GM18507 (cell line): Measurements from ENCODE around the gene PJA1.

Source experiments
- DNase-seq: peaks from one replicate; pipeline ENCODE4 v3.0.0; 2011; ENCODE audit warnings: low read depth; ENCODE audit not compliant: insufficient read length; ENCODE audit errors: extremely low spot score
- FAIRE-seq: peaks from 2 replicates; lab custom pipeline; 2011; peaks lifted over from hg19 to GRCh38; lab: Jason Lieb, UNC

Gene PJA1

GRCh38 chrX:69123481-69123880 lies 41.8 kb downstream of the PJA1 start:
- DNase-seq: no peak
- FAIRE-seq: no peak

- no peak for FAIRE-seq
- no peak for DNase-seq
Observed at GRCh38 chrX:69121321-69122000, 43.8 kb downstream of the PJA1 start.

DNA sequence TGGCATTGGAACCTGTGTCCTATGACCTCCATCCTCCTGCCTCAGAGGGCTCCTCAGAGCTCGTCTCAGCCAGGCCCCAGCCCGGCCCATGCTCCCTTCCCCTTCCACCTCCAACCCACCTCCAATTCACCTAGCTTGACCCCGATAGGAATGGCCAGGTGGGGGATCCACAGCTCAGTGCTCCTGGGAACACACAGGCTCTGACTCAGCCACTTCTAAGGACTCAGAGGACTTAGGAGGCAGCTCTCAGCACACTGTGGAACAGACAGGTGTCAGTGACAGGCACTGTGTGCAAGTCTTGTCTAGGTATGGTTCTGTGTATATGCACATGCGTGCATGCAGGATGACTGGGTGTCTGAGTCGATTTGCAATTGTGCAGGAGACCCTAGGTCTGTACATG lies 44.8 kb downstream of the PJA1 start:
- no peak for FAIRE-seq

GRCh38 chrX:69119122-69119521 lies 46.1 kb downstream of the PJA1 start:
- FAIRE-seq: no peak
- no peak for DNase-seq

More for the DNA sequence above, 44.8 kb downstream of the PJA1 start:
- DNase-seq: no peak

DNA sequence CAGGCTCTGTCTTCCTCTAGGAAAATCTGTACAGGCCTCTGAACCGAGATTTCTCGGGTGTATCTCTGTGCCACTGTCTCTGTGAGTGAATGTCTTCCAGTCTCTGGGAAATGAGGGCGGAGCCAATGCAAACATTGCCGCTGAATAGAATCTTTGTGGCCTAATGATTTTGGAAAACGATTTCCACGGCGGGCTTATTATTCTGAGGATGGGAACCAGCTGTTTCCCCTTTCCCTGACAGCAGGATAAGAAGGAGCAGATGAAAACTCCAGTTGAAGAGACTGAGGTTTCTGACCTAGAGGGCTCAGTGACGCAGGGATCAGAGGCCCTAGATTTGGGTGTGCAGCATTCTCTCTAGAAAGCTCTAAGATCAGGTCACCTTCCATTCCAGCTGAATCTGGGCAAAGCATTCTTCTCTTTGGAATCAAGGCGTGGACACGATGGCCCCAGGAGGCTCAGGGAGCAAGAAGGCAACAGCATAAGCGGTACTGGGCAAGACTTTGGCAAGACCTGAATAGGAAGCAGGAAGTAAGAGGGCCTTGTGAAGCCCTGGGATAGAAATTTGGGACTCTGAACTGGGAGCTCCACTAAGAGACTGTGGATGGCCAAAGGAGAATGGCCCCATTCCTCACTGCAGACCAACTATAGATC lies 47.3 kb downstream of the PJA1 start:
- FAIRE-seq (no peak), DNase-seq (no peak)

- DNase-seq (no peak), FAIRE-seq (no peak)
Observed at GRCh38 chrX:69116077-69116476, 49.2 kb downstream of the PJA1 start.

- FAIRE-seq (no peak), DNase-seq (no peak)
Observed at GRCh38 chrX:69113723-69114122, 51.5 kb downstream of the PJA1 start.
